Psoas muscle (tissue), 8 donors: ENCODE results near the gene IL1F10. TPM values are rescaled to one million over a fixed set of nuclear protein-coding genes. Genes with fewer than 3 reads are reported as not detected.

Experiments
- ATAC-seq, 4 donors: fragments of 200-7000 bp; cut with Tn5 transposase; one replicate each; pipeline ENCODE4 v1.9.1; 2020; ENCODE audit warnings: moderate library complexity in 3 of 4, mild to moderate bottlenecking in 2 of 4
- DNase-seq, 2 donors: peaks; one replicate each; pipeline ENCODE4 v3.0.0-alpha.2; 2020
- H3K27ac ChIP-seq: fragments of 200-600 bp; one replicate; pipeline ENCODE4 v1.8.0; 2022
- H3K27me3 ChIP-seq, 3 donors: fragments of 200-600 bp in 1 of 3; one replicate each; pipeline versions ENCODE4 v1.6.1 to v1.8.0; 2013 to 2022; ENCODE audit warnings: low read length in 2 of 3, mild to moderate bottlenecking in 2 of 3, moderate library complexity in 1 of 3; ENCODE audit not compliant: insufficient read depth in 3 of 3
- H3K36me3 ChIP-seq, 2 donors: fragments of 200-600 bp in 1 of 2; one replicate each; pipeline versions ENCODE4 v1.6.1 to v1.8.0; 2013 to 2022; ENCODE audit warnings: low read depth in 1 of 2, mild to moderate bottlenecking in 1 of 2, moderate library complexity in 1 of 2; ENCODE audit not compliant: insufficient read depth in 1 of 2
- H3K4me1 ChIP-seq: fragments of 200-600 bp; one replicate; pipeline ENCODE4 v1.8.0; 2022
- H3K4me3 ChIP-seq: fragments of 200-600 bp; one replicate; pipeline ENCODE4 v1.8.0; 2022; ENCODE audit warnings: mild to moderate bottlenecking
- H3K9me3 ChIP-seq: fragments of 200-600 bp; one replicate; pipeline ENCODE4 v1.8.0; 2022
- CTCF ChIP-seq: fragments of 200-600 bp; IDR thresholded peaks from one replicate; pipeline ENCODE4 v1.8.0; 2022; ENCODE audit warnings: antibody characterized with exemption
- WGBS, 3 donors: extraction: QIAGEN DNeasy Blood & Tissue Kit; methylation state at CpG; one replicate each; pipeline versions ENCODE4 v1.1.6 to v1.1.7; 2013; 5-methylcytosine and 5-hydroxymethylcytosine counted together
- intact Hi-C, 2 donors: fragments of 100-400 bp; cut with DNase I; formaldehyde crosslinking; loops; one replicate each; pipeline versions ENCODE4 v1.11.0 to v1.14.2; 2022
- polyA plus RNA-seq, 3 donors: library from polyadenylated mRNA; stranded (reverse); fragments of 200-250 nt; gene quantifications; one replicate each; pipeline ENCODE4 v1.2.3, GENCODE V29; 2013
- total RNA-seq, 4 donors: library from RNA; stranded (reverse); fragmentation: NEBNext Ultra II Directional in 2 of 4; extraction: Animal tissue kit (Norgen Biotek cat#: 25700) in 2 of 4; gene quantifications; one replicate each; pipeline versions ENCODE4 v1.2.1 to v1.2.4, GENCODE V29; 2021 to 2023
- donor health status: healthy with polysubstance abuse.
- donor health status: DM: no; HTN: no; CAD: no; lungs with moderate emphysema.
- donor health status: Bipolar disorder and iron deficiency.
- donor health status: healthy.
- donor health status: DM: yes; HTN: yes; CAD: no.
- donor health status: DM: no; HTN: no; CAD: no.
- donor health status: DM: no; HTN: no; CAD: no.
- donor health status: DM: yes; HTN: yes; CAD: no.

The IL1F10 gene
- total and polyA plus RNA-seq, 7 donors, result not detected

GRCh38 chr2:113069676-113070605 is 2.2 kb downstream of the IL1F10 start:
- 75 to 86% (median 79%) methylated on average over 4 of the region's 4 CpGs for WGBS, 3 donors
- Histone ChIP-seq H3K9me3 (no peaks in the 10 kb centered on the region), H3K36me3 (no peaks in the 10 kb centered on the region), H3K27me3 (no peaks in the 10 kb centered on the region), H3K27ac (no peak overlapping the region), H3K4me1 (no peaks in the 10 kb centered on the region), H3K4me3 (no peak overlapping the region)
- ATAC-seq (no peak), DNase-seq (no peak)
- intact Hi-C loops, result no loop called here
- no peak for TF ChIP-seq CTCF

GRCh38 chr2:113070606-113070975 is 2.8 kb downstream of the IL1F10 start:
- no peak for ATAC-seq
- DNase-seq, result no peak
- Histone ChIP-seq H3K27ac (no peak overlapping the region), H3K9me3 (no peaks in the 10 kb centered on the region), H3K4me3 (no peak overlapping the region), H3K36me3 (no peaks in the 10 kb centered on the region), H3K27me3 (no peaks in the 10 kb centered on the region), H3K4me1 (no peaks in the 10 kb centered on the region)
- intact Hi-C loops, result no loop called here
- 36 to 59% (median 39%) methylated on average over 1 of the region's 1 CpG for WGBS, 3 donors
- TF ChIP-seq CTCF, result no peak

- no peak for TF ChIP-seq CTCF
- Histone ChIP-seq H3K4me3 (no peak overlapping the region), H3K9me3 (no peaks in the 10 kb centered on the region), H3K4me1 (no peaks in the 10 kb centered on the region), H3K27ac (no peak overlapping the region), H3K36me3 (no peaks in the 10 kb centered on the region), H3K27me3 (peaks cover 0 to 1% (median 0%) of the 10 kb centered on the region in 3 donors)
- intact Hi-C loops, result no loop called here
- DNase-seq (no peak), ATAC-seq (no peak)
- 34 to 54% (median 49%) methylated on average over 4 of the region's 4 CpGs for WGBS, 3 donors
Observed at GRCh38 chr2:113072584-113072983, 4.8 kb downstream of the IL1F10 start.

- Histone ChIP-seq H3K4me3 (no peak overlapping the region), H3K27ac (no peak overlapping the region), H3K4me1 (no peaks in the 10 kb centered on the region), H3K27me3 (peaks cover 0 to 1% (median 0%) of the 10 kb centered on the region in 3 donors), H3K36me3 (no peaks in the 10 kb centered on the region), H3K9me3 (no peaks in the 10 kb centered on the region)
- intact Hi-C loops, result no loop called here
- DNase-seq, result no peak
- 65 to 74% (median 71%) methylated on average over 3 of the region's 3 CpGs for WGBS, 3 donors
- ATAC-seq, result no peak
- TF ChIP-seq CTCF, result no peak
Observed at GRCh38 chr2:113073325-113073834, 5.6 kb downstream of the IL1F10 start.
